DND-41 (cell line): ENCODE data around the gene RHBDF2.

Experiments used
- ATAC-seq: fragments of 200-7000 bp; cut with Tn5 transposase; 3 replicates; pipeline ENCODE4 v1.9.1; 2021; ENCODE audit warnings: low read depth; ENCODE audit not compliant: insufficient read depth
- DNase-seq: peaks from one replicate; pipeline ENCODE4 v3.0.0-alpha.2; 2020
- H2AFZ ChIP-seq: 2 replicates; pipeline ENCODE4 v1.6.0; 2012; ENCODE audit warnings: low read depth, low read length
- H3K27ac ChIP-seq: 2 replicates; pipeline ENCODE4 v1.5.1; 2012; ENCODE audit warnings: low read length, inconsistent platforms
- H3K27me3 ChIP-seq: fragments of 200-600 bp; sonication (generic); 2 replicates; pipeline ENCODE4 v1.6.0; 2012; ENCODE audit warnings: low read length, mild to moderate bottlenecking, inconsistent platforms; ENCODE audit not compliant: insufficient read depth, poor library complexity
- H3K36me3 ChIP-seq: 2 replicates; pipeline ENCODE4 v1.5.1; 2012; ENCODE audit warnings: low read length, inconsistent platforms; ENCODE audit not compliant: insufficient read depth
- H3K4me1 ChIP-seq: 2 replicates; pipeline ENCODE4 v1.5.1; 2012; ENCODE audit warnings: mild to moderate bottlenecking, low read length; ENCODE audit not compliant: insufficient read depth
- H3K4me2 ChIP-seq: 2 replicates; pipeline ENCODE4 v1.6.0; 2012; ENCODE audit warnings: mild to moderate bottlenecking, moderate library complexity, low read length, inconsistent platforms; ENCODE audit not compliant: insufficient read depth
- H3K4me3 ChIP-seq, 2 experiments: fragments of 200-600 bp in 1 of 2; shearing (Covaris generic) in 1 of 2; 2 replicates each; pipeline ENCODE4 v1.5.1; 2012 to 2016; ENCODE audit warnings: inconsistent platforms in 2 of 2, low read length in 2 of 2, mild to moderate bottlenecking in 2 of 2, low read depth in 1 of 2, moderate library complexity in 1 of 2
- H3K79me2 ChIP-seq: 2 replicates; pipeline ENCODE4 v1.6.0; 2012; ENCODE audit warnings: low read length, inconsistent platforms; ENCODE audit not compliant: insufficient read depth
- H3K9ac ChIP-seq: 2 replicates; pipeline ENCODE4 v1.6.0; 2012; ENCODE audit warnings: low read depth, mild to moderate bottlenecking, inconsistent platforms, low read length, moderate library complexity
- H3K9me3 ChIP-seq: 2 replicates; pipeline ENCODE4 v1.5.1; 2012; ENCODE audit warnings: low read length, moderate library complexity, mild to moderate bottlenecking, inconsistent platforms; ENCODE audit not compliant: insufficient read depth, severe bottlenecking
- H4K20me1 ChIP-seq: 2 replicates; pipeline ENCODE4 v1.6.0; 2012; ENCODE audit warnings: low read length; ENCODE audit not compliant: insufficient read depth
- EZH2 ChIP-seq: IDR thresholded peaks from 3 replicates; pipeline ENCODE4 v1.6.1; 2012; ENCODE audit warnings: borderline replicate concordance, low read depth, mild to moderate bottlenecking, moderate library complexity, low read length, inconsistent platforms; ENCODE audit not compliant: severe bottlenecking
- TF ChIP-seq, protein P1 (sequence below): IDR thresholded peaks from 2 replicates; pipeline ENCODE4 v1.5.1; 2012; ENCODE audit warnings: borderline replicate concordance, low read length, moderate library complexity, mild to moderate bottlenecking; ENCODE audit not compliant: poor library complexity, severe bottlenecking; ENCODE audit errors: extremely low read depth

The RHBDF2 gene

DNA sequence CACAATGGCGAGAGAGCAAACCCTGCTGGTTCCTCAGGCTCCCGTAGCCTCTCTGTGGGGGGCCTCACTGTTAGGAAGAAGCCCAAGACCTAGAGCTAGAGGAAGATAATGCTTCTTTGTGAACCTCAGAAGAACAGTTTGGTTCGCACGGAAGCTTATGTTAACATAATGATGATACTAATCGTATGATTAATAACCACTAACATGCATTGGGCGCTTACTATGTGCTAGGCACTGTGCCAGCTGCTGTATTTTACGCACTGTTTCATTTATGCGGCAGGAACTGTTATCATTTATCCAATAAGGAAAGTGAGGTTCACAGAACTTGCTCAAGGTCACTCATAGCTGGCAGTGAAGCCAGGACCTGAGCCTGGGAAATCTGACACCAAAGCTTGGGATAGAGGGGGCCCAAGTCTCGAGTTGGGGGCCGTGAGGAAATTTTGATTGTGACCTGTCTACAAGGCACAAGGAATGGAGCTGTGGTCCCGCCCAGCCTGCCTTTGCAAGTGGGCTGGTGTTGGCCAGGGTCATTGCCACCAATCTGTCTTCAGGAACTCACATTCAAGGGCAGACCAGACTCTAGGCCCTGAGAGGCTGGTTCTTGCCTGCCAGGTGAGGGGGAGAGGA lies 45.4 kb upstream of the RHBDF2 start:
- TF ChIP-seq, protein P1, sequence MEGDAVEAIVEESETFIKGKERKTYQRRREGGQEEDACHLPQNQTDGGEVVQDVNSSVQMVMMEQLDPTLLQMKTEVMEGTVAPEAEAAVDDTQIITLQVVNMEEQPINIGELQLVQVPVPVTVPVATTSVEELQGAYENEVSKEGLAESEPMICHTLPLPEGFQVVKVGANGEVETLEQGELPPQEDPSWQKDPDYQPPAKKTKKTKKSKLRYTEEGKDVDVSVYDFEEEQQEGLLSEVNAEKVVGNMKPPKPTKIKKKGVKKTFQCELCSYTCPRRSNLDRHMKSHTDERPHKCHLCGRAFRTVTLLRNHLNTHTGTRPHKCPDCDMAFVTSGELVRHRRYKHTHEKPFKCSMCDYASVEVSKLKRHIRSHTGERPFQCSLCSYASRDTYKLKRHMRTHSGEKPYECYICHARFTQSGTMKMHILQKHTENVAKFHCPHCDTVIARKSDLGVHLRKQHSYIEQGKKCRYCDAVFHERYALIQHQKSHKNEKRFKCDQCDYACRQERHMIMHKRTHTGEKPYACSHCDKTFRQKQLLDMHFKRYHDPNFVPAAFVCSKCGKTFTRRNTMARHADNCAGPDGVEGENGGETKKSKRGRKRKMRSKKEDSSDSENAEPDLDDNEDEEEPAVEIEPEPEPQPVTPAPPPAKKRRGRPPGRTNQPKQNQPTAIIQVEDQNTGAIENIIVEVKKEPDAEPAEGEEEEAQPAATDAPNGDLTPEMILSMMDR = no peak
- no peak for TF ChIP-seq EZH2
- no peak overlapping the region for H3K4me3 ChIP-seq
- ATAC-seq (no peak), DNase-seq (no peak)
- no peaks in the 10 kb centered on the region for H4K20me1 ChIP-seq
- no peak overlapping the region for H2AFZ ChIP-seq
- no peak overlapping the region for H3K4me2 ChIP-seq
- no peak overlapping the region for H3K9ac ChIP-seq
- H3K27ac ChIP-seq = no peak overlapping the region
- H3K79me2 ChIP-seq = no peaks in the 10 kb centered on the region
- H3K36me3 ChIP-seq = no peaks in the 10 kb centered on the region
- H3K4me1 ChIP-seq = peaks cover 11% of the 10 kb centered on the region
- H3K27me3 ChIP-seq = no peaks in the 10 kb centered on the region
- H3K9me3 ChIP-seq = no peaks in the 10 kb centered on the region

DNA sequence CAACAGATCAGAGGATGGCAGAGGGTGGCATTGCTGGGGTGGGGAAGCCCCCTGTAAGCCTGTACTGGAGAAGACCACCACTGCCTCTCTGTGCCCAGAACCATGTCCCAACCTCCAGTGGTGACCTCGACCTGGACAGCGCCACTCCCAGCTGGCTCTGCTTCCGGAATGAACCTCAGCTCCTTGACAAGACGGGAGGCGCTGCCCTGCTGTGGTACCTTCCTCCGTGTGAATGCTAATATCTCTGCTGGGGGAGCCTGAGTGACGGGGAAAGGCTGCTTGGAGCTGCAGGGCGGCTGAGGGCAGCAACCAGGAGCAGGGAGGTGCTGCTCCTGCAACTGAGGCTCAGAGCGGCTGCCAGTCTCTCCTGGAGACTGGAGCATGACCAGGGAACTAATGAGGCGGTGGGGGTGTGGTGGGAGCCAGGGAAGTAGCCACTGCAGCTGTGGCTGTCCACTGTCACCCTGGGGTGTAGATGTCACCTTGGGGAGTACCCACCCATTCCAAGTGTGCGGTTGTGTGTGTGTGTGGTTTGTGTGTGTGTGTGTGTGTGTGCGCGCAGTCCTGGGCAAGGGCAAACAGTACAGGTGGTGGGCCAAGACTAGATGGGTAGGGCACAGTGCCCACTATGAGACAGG lies 44.8 kb upstream of the RHBDF2 start:
- no peak for TF ChIP-seq EZH2
- TF ChIP-seq, protein P1 = no peak
- Histone ChIP-seq H3K79me2 (no peaks in the 10 kb centered on the region), H2AFZ (no peak overlapping the region), H4K20me1 (no peaks in the 10 kb centered on the region), H3K36me3 (no peaks in the 10 kb centered on the region), H3K4me2 (no peak overlapping the region), H3K9ac (no peak overlapping the region), H3K9me3 (no peaks in the 10 kb centered on the region), H3K4me1 (peaks cover 11% of the 10 kb centered on the region), H3K27ac (no peak overlapping the region), H3K4me3 (no peak overlapping the region), H3K27me3 (no peaks in the 10 kb centered on the region)
- ATAC-seq (no peak), DNase-seq (no peak)

DNA sequence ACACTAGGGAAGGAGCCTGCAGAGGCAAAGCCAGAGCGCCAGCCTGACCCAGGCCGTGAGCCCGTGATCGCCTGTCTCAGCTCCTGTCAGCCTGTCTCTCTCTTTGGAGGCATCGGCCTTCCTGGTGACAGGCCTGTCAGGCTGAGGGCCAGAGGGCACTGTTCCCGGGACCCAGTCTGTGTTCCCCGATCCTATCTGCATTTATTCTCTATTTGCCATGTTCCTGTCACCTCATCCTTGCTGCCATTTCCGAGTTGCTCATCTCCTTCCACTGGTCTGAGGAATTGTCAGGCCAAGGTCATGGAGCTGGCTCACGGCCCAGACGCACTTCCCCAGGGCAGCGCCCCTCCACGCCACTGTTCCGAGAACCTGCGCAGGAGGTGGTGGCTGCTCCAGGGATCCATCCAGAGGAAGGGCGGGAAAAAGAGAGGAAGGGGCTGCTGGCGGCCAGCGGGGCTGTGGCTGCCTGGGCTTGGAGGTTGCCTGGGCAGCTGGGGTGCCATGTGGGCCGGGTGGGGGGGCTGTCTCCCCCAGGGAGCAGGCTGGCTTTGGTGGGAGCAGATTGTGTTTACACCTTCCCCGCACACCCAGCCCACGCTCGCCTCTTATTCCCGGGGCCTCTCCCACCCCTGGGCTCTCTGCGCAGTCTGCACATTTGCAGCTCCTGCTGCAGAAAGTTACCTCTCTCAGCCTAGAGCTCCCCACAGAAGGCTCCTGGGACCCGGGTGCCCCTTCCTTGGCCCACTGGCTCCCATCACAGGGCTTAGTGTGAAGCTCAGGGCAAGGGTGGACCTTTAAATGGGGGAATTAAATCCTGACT lies 43.5 kb upstream of the RHBDF2 start:
- Histone ChIP-seq H3K9me3 (no peaks in the 10 kb centered on the region), H3K4me3 (no peak overlapping the region), H2AFZ (no peak overlapping the region), H3K27ac (no peak overlapping the region), H3K9ac (no peak overlapping the region), H3K4me1 (peaks cover 11% of the 10 kb centered on the region), H3K79me2 (no peaks in the 10 kb centered on the region), H3K27me3 (no peaks in the 10 kb centered on the region), H4K20me1 (no peaks in the 10 kb centered on the region), H3K4me2 (no peak overlapping the region), H3K36me3 (no peaks in the 10 kb centered on the region)
- ATAC-seq (no peak), DNase-seq (no peak)
- TF ChIP-seq, protein P1 = no peak
- no peak for TF ChIP-seq EZH2
